ENCODE measurements around the gene YPEL3. TPM values are rescaled to one million over a fixed set of nuclear protein-coding genes. Genes with fewer than 3 reads are reported as not detected.

YPEL3 gene
- polyA plus RNA-seq, 2 of the 4 experiments (the other 2 are of a cell fraction) = 4.5 to 8.1 TPM

DNA sequence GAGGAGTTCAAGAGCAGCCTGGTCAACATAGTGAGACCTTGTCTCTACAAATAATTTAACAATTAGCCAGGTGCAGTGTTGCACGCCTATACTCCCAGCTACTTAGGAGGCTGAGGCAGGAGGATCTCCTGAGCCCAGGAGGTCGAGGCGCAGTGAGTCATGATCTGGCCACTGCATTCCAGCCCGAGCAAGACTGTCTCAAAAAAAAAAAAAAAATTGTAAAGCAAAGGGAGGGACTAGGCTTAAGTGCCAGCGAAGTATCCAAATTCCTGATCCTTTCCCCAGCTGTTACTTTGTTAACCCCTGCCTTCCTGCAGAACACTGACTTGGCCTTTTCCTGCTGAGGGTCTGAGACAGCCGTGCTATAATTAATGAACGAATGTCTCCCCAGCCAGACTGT, 14.6 kb upstream of the YPEL3 start:
- TF ChIP-seq FOSL2 (IDR thresholded peaks at IDR 0.05) (no peak), FOSL2 (CRISPR knock-in tag; IDR thresholded peaks at IDR 0.05) (peak; percentile 41; the same call in 1 of the 2 replicates)
- TF ChIP-seq, protein P1, sequence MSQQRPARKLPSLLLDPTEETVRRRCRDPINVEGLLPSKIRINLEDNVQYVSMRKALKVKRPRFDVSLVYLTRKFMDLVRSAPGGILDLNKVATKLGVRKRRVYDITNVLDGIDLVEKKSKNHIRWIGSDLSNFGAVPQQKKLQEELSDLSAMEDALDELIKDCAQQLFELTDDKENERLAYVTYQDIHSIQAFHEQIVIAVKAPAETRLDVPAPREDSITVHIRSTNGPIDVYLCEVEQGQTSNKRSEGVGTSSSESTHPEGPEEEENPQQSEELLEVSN (IDR thresholded peaks at IDR 0.05; ENCODE audit: borderline replicate concordance, low read depth) = no peak
- Histone ChIP-seq H3K27ac (no peak overlapping the region), H3K4me3 (no peak overlapping the region), H3K4me1 (peaks cover 19% of the 10 kb centered on the region), H3K4me2 (no peak overlapping the region), H3K9me3 (no peaks in the 10 kb centered on the region)
- no peak for ATAC-seq
- FAIRE-seq = no peak
- 50% methylated on average over 7 of the region's 7 CpGs for WGBS (ENCODE audit: missing lambda C conversion rate)
- CTCF ChIA-PET = interaction anchor here (1.8 to 13.1 kb wide), 3 partner anchors 11 to 47 kb away, joined by 6 to 153 read pairs (median 16); partner anchors contain the start of genes TBX6 and YPEL3
- no peak for DNase-seq (ENCODE audit: low read depth in 1 of 2, low spot score in 1 of 2)
- POLR2A ChIA-PET = no interaction called here

DNA sequence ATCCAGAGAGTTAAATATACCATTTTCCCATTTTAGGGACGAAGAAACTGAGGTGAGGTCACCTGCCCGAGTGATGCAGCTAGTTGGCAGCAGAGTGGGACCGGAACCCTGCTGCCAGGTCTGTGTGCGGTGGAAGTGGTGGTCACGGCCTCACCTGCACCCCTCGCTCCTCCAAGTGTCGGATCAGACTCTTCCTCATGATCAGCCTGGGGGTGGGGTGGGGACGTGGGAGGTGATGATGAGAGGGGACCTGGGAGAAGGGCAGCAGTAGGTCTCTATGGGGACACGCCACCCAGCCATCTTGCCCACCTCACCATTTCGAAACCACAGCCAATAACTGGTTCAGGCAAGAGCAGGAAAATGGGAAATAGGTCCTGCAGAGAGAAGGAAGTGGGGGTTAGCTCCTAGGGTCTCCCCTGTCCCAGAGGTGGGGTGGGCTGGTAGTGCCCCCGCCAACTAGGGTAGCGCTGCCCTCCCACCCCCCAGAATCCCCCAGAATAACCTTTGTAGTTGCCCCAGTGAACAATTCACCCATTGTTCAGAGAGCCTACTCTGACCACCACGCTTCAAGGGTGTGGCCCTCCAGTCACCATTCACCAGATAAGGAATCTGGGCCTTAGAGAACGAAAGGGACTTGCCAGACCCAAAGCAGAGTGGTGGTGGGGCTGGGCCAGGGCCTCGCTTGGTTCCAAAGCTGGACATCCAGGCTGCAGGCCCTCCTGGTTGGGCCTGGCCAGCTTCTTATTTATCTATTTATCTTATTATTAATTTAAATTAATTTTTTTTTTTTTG, 12.2 kb upstream of the YPEL3 start:
- Histone ChIP-seq H3K4me3 (no peak overlapping the region), H3K4me1 (peaks cover 9% of the 10 kb centered on the region), H3K4me2 (no peak overlapping the region), H3K27ac (no peak overlapping the region), H3K9me3 (no peaks in the 10 kb centered on the region)
- DNase-seq (ENCODE audit: low read depth in 1 of 2, low spot score in 1 of 2) (no peak), FAIRE-seq (no peak), ATAC-seq (no peak)
- CTCF ChIA-PET = interaction anchor here (1.0 to 7.5 kb wide), 2 partner anchors 16 to 52 kb away, joined by 6 to 80 read pairs; partner anchors contain the start of gene TBX6
- no peak for TF ChIP-seq ZSCAN20 (CRISPR knock-in tag; IDR thresholded peaks at IDR 0.05)
- TF ChIP-seq, protein P2, sequence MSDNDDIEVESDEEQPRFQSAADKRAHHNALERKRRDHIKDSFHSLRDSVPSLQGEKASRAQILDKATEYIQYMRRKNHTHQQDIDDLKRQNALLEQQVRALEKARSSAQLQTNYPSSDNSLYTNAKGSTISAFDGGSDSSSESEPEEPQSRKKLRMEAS (IDR thresholded peaks at IDR 0.05) = no peak
- WGBS (ENCODE audit: missing lambda C conversion rate) = 86% methylated on average over 15 of the region's 15 CpGs
- POLR2A ChIA-PET = no interaction called here

DNA sequence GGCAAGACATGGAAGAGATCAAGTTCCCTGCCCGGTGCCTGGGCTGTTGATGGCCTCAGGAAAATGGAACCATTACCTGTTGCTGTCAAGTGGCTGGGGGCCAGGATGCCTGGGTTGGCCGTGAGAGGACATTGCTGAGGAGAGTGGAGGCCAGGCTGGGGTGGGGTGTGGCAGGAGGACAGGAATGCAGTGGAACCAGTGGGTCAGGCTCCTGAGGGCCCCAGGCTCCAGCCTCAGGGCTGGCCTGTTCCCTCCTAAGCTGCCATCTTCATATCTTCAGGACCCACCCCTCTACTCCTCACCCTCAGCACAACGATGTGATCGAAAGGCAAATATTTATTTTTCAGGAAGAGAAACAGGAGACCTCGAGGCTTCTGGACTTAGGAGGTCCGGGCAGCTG, 8.5 kb upstream of the YPEL3 start:
- ATAC-seq (0 out of 6 replicates have a peak, but pooled peaks of 1 of the 2 experiments have one; percentile 33), FAIRE-seq (no peak), DNase-seq (ENCODE audit: low read depth in 1 of 2, low spot score in 1 of 2) (no peak)
- H3K4me1 ChIP-seq = no peaks in the 10 kb centered on the region
- H3K9me3 ChIP-seq = no peaks in the 10 kb centered on the region
- H3K4me3 ChIP-seq = no peak overlapping the region
- CTCF ChIA-PET = interaction anchor here (0.8 to 7.5 kb wide), 4 partner anchors 8 to 305 kb away, joined by 4 to 80 read pairs (median 34); partner anchors contain the start of genes GDPD3 and TBX6
- 74% methylated on average over 5 of the region's 6 CpGs for WGBS (ENCODE audit: missing lambda C conversion rate)
- POLR2A ChIA-PET = no interaction called here
- no peak overlapping the region for H3K27ac ChIP-seq
- no peak overlapping the region for H3K4me2 ChIP-seq
- TF ChIP-seq, protein P3, sequence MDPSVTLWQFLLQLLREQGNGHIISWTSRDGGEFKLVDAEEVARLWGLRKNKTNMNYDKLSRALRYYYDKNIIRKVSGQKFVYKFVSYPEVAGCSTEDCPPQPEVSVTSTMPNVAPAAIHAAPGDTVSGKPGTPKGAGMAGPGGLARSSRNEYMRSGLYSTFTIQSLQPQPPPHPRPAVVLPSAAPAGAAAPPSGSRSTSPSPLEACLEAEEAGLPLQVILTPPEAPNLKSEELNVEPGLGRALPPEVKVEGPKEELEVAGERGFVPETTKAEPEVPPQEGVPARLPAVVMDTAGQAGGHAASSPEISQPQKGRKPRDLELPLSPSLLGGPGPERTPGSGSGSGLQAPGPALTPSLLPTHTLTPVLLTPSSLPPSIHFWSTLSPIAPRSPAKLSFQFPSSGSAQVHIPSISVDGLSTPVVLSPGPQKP (IDR thresholded peaks at IDR 0.05; ENCODE audit: low read depth, low read length) = no peak
- TF ChIP-seq TP53 (CRISPR knock-in tag; IDR thresholded peaks at IDR 0.05) (no peak), CBX8 (IDR thresholded peaks at IDR 0.05) (no peak), CHD2 (IDR thresholded peaks at IDR 0.05; ENCODE audit: low read length, partially characterized antibody) (no peak), FOXS1 (CRISPR knock-in tag; IDR thresholded peaks at IDR 0.05) (no peak), SMC3 (IDR thresholded peaks at IDR 0.05) (no peak)
- TF ChIP-seq, protein P4, sequence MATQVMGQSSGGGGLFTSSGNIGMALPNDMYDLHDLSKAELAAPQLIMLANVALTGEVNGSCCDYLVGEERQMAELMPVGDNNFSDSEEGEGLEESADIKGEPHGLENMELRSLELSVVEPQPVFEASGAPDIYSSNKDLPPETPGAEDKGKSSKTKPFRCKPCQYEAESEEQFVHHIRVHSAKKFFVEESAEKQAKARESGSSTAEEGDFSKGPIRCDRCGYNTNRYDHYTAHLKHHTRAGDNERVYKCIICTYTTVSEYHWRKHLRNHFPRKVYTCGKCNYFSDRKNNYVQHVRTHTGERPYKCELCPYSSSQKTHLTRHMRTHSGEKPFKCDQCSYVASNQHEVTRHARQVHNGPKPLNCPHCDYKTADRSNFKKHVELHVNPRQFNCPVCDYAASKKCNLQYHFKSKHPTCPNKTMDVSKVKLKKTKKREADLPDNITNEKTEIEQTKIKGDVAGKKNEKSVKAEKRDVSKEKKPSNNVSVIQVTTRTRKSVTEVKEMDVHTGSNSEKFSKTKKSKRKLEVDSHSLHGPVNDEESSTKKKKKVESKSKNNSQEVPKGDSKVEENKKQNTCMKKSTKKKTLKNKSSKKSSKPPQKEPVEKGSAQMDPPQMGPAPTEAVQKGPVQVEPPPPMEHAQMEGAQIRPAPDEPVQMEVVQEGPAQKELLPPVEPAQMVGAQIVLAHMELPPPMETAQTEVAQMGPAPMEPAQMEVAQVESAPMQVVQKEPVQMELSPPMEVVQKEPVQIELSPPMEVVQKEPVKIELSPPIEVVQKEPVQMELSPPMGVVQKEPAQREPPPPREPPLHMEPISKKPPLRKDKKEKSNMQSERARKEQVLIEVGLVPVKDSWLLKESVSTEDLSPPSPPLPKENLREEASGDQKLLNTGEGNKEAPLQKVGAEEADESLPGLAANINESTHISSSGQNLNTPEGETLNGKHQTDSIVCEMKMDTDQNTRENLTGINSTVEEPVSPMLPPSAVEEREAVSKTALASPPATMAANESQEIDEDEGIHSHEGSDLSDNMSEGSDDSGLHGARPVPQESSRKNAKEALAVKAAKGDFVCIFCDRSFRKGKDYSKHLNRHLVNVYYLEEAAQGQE (IDR thresholded peaks at IDR 0.05) = no peak

DNA sequence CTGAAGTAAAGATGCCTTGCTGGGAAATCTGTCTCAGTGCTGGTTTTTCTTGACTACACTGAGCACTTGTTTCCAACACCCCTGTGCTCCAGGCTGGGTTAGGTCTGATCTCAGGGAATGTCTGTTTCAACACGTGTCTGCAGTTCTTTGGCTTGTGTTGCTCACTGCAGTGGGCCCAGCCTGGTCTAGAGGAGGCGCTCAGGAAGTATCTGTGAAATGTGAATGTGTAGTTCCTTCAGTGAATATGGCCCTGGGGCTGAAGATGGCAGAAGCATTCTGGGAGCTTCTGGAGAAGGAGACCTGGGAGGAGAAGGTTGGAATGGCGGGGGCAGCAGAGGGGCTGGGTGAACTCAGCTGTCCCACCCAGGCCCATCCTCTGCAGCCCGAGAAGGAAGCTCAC, 8.1 kb upstream of the YPEL3 start:
- DNase-seq (ENCODE audit: low read depth in 1 of 2, low spot score in 1 of 2) = no peak
- ChIA-PET CTCF (interaction anchor here (0.8 to 7.5 kb wide), 4 partner anchors 9 to 305 kb away, joined by 4 to 80 read pairs (median 34); partner anchors contain the start of genes GDPD3 and TBX6), POLR2A (no interaction called here)
- no peaks in the 10 kb centered on the region for H3K4me1 ChIP-seq
- TF ChIP-seq JUNB (IDR thresholded peaks at IDR 0.05) (no peak), CBX2 (IDR thresholded peaks at IDR 0.05; ENCODE audit: borderline replicate concordance, low read depth) (no peak), ZFP36 (IDR thresholded peaks at IDR 0.05; ENCODE audit: borderline replicate concordance, partially characterized antibody) (no peak), RFX5 (IDR thresholded peaks at IDR 0.05) (no peak), PHF8 (IDR thresholded peaks at IDR 0.05; ENCODE audit: borderline replicate concordance, low read depth) (no peak), MAZ (IDR thresholded peaks at IDR 0.05; ENCODE audit: borderline replicate concordance, low read depth, low read length) (no peak), HOXB13 (CRISPR knock-in tag; IDR thresholded peaks at IDR 0.05; ENCODE audit: low read depth) (no peak), RAD21 (conservative IDR thresholded peaks at IDR 0.05 in 1 of 2, IDR thresholded peaks at IDR 0.05 in 1 of 2) (no peak), NR3C1 (IDR thresholded peaks at IDR 0.05) (no peak)
- 91% methylated on average over 4 of the region's 4 CpGs for WGBS (ENCODE audit: missing lambda C conversion rate)
- no peak overlapping the region for H3K4me3 ChIP-seq
- ATAC-seq = no peak
- no peak overlapping the region for H3K27ac ChIP-seq
- FAIRE-seq = no peak
- H3K9me3 ChIP-seq = no peaks in the 10 kb centered on the region
- no peak overlapping the region for H3K4me2 ChIP-seq

Measured in A549 (cell line).